Cardiac fibroblast (primary cell): ENCODE measurements around the gene ATP2C1.

Experiments
- DNase-seq, 2 donors: peaks; one replicate each; pipeline versions ENCODE4 v3.0.0 to v3.0.0-alpha.2; 2010; ENCODE audit warnings: low read depth in 2 of 2
- H3K4me3 ChIP-seq, 2 donors: replicated peaks in 1 of 2; 1 replicate in 1 of 2; 2 replicates in 1 of 2; pipeline ENCODE4 v1.5.1; 2011; ENCODE audit warnings: low read depth in 2 of 2, low read length in 2 of 2, mild to moderate bottlenecking in 2 of 2, moderate library complexity in 1 of 2
- CTCF ChIP-seq: IDR thresholded peaks from one replicate; pipeline ENCODE4 v1.5.1; 2011; ENCODE audit warnings: low read depth, mild to moderate bottlenecking, low read length, inconsistent platforms

ATP2C1 gene

DNA sequence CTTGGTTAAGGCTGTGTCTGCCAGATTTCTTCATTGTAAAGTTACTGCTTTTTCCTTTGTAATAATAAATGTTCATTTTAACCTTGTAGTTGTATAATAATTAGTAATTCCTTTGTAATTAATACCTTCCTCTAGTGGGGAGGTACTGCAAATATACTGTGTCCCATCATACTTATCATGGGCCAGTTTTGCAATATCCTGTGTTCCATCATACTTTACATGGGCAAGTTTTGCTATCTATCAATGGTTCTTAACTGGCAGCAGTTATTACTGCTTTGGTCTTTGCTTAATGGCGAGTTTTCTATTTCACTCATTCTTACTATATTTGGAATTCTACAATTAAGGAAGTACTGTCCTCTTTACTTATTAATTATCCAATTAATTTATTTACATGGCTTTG lies 10.6 kb downstream of the ATP2C1 start:
- no peak overlapping the region for H3K4me3 ChIP-seq
- no peak for TF ChIP-seq CTCF
- no peak for DNase-seq

- H3K4me3 ChIP-seq: no peak overlapping the region
- no peak for TF ChIP-seq CTCF
- DNase-seq: peak; percentile 73 to 80
These were observed 11.7 kb downstream of the ATP2C1 start for GRCh38 chr3:130905551-130905950.

DNA sequence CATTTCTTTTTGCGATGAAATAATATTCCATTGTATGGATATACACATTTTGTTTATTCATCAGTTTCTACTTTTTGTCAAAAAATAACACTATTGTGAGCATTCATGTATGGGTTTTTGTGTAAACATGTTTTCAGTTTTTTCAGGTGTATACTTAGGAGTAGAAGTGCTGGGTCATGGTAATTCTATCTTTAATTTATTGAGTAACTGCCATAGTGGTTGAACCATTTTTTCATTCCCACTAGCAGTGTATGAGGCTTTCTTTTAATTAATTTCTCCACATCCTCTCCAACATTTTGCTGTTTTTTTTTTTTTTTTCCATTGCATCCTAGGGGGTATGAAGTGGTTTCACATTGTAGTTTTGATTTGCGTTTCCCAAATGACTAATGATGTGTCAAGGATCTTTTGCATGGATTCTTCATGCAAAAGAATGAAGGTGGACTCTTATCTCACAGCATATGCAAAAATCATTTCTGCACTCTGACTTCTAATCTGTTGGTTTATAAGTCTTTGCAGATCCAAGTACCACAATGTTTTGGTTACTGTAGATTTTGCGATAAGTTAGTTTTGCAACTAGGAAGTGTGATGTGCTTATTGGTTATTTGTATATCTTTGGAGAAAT lies 12.6 kb downstream of the ATP2C1 start:
- DNase-seq: peak; percentile 29 to 61
- no peak overlapping the region for H3K4me3 ChIP-seq

DNA sequence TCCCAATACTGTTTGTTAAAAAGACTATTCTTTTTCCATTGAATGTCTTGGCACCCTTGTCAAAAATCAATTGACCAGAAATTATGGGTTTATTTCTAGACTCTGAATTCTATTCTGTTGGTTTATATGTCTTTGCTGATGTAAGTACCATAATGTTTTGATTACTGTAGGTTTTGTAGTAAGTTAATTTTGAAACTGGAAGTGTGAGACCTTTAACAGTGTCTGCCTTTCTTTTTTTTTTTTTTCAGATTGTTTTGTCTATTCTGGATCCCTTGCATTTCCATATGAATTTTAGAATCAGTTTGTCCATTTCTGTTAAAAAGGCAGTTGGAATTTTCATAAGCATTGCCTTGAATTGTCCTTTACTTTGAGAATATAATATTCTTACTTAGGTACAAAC lies 13.6 kb downstream of the ATP2C1 start:
- no peak for DNase-seq
- no peak for TF ChIP-seq CTCF
- H3K4me3 ChIP-seq: no peak overlapping the region

More for the DNA sequence above, 12.6 kb downstream of the ATP2C1 start:
- no peak for TF ChIP-seq CTCF

DNA sequence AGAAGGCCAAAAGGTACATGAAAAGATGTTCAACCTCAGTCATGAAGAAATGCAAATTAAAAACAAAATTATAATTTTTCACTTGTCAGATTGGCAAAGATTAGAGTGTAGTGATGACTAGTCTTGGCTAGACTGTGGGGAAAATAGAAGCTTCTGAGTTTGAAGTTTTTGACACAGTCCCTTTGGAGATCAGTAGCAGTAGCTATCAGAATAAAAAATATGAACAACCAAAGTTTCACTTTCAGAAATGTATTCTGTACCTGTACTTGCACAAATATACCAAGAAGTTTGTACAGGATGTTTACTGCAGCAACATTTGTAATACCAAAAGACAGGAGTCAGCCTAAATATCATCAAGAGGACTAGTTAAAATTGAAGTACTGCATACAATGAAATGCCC lies 14.1 kb downstream of the ATP2C1 start:
- TF ChIP-seq CTCF: no peak
- H3K4me3 ChIP-seq: no peak overlapping the region
- no peak for DNase-seq

DNA sequence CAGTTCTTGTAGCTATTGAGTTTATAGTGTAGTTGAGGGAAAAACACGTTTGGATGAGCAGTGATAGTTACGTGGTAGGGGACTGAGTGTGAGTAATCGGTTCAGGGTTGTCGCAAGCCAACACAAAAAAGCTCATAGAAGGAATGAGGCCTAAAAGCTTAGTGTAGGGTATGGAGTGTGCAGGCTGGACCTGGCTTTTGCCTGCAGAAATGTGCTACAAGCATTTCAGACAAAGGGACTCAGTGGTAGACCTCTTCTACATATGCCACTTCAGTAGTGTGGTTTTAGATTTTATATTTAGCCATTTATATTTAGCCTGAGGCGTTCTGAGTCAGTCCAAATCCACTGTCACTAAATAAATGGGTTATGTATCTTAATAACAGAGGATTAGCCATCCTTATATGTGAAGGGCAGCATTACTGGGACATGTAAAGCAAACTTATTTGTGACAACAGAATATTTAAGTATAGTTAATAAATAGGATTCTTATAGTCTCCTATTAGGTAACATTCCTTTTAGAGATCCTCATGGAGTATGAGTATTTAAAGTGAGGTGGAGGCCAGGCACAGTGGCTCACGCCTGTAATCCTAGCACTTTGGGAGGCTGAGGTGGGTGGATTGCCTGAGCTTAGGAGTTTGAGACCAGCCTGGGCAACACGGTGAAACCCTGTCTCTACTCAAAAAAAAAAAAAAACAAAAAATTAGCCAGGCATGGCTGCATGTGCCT lies 21.8 kb downstream of the ATP2C1 start:
- DNase-seq: no peak
- H3K4me3 ChIP-seq: no peak overlapping the region
- TF ChIP-seq CTCF: no peak
